Lower leg skin (tissue), 4 donors: ENCODE results near the gene DGKI. TPM values are rescaled to one million over a fixed set of nuclear protein-coding genes. Genes with fewer than 3 reads are reported as not detected.

Experiments used
- DNase-seq, 2 donors: peaks; one replicate each; pipeline ENCODE4 v3.0.0-alpha.2; 2019; ENCODE audit warnings: low spot score in 2 of 2
- H3K4me3 ChIP-seq: fragments of 200-600 bp; sonication (generic); 2 replicates; pipeline ENCODE4 v1.5.1; 2017; ENCODE audit warnings: mild to moderate bottlenecking, low read depth; ENCODE audit not compliant: poor library complexity, severe bottlenecking
- CTCF ChIP-seq, 3 donors: fragments of 450-650 bp; IDR thresholded peaks; one replicate each; pipeline ENCODE4 v1.5.1; 2016; ENCODE audit warnings: antibody characterized with exemption in 3 of 3, mild to moderate bottlenecking in 3 of 3, moderate library complexity in 2 of 3
- POLR2A ChIP-seq, 2 donors: fragments of 450-650 bp; IDR thresholded peaks; one replicate each; pipeline ENCODE4 v1.6.1; 2016 to 2017; ENCODE audit warnings: antibody characterized with exemption in 2 of 2, mild to moderate bottlenecking in 1 of 2, moderate library complexity in 1 of 2
- WGBS, 2 donors: methylation state at CpG; one replicate each; pipeline ENCODE4 v1.1.5; 2018; 5-methylcytosine and 5-hydroxymethylcytosine counted together
- intact Hi-C: fragments of 100-400 bp; cut with DNase I; formaldehyde crosslinking; loops from one replicate; pipeline ENCODE4 v1.15.0; 2023; ENCODE audit warnings: low total_unique reads
- total RNA-seq, 4 donors: library from RNA; depleted of rRNA; stranded (reverse); fragments of >200 nt; gene quantifications; one replicate each; pipeline ENCODE4 v1.1.0, GENCODE V29; 2016

DGKI gene
- total RNA-seq, 4 donors from 2014 or later = 0.34 to 2.1 (median 1.3) TPM

- no peak for DNase-seq
- intact Hi-C loops = no loop called here
- WGBS, 2 donors = 71 to 75% methylated on average over 2 of the region's 2 CpGs
- no peak overlapping the region for H3K4me3 ChIP-seq
- TF ChIP-seq CTCF (IDR thresholded peaks at IDR 0.05) (no peak), POLR2A (IDR thresholded peaks at IDR 0.05) (no peak)
Measured at GRCh38 chr7:137579913-137580640, 266.7 kb downstream of the DGKI start.

- WGBS, 2 donors = 84 to 86% methylated on average over 4 of the region's 4 CpGs
- TF ChIP-seq POLR2A (IDR thresholded peaks at IDR 0.05) = no peak
- no peak for TF ChIP-seq CTCF (IDR thresholded peaks at IDR 0.05)
- H3K4me3 ChIP-seq = no peak overlapping the region
- intact Hi-C loops = no loop called here
- no peak for DNase-seq
Measured at GRCh38 chr7:137578541-137578940, 268.2 kb downstream of the DGKI start.

- WGBS, 2 donors = 45 to 49% methylated on average over 1 of the region's 1 CpG
Measured at GRCh38 chr7:137577184-137577583, 269.6 kb downstream of the DGKI start.

GRCh38 chr7:137576481-137576880, 270.3 kb downstream of the DGKI start:
- DNase-seq = no peak
- 85 to 86% methylated on average over 3 of the region's 3 CpGs for WGBS, 2 donors
- TF ChIP-seq CTCF (IDR thresholded peaks at IDR 0.05) = no peak
- no peak for TF ChIP-seq POLR2A (IDR thresholded peaks at IDR 0.05)
- intact Hi-C loops = no loop called here
- H3K4me3 ChIP-seq = no peak overlapping the region

More at GRCh38 chr7:137577184-137577583, 269.6 kb downstream of the DGKI start:
- H3K4me3 ChIP-seq = no peak overlapping the region
- no peak for TF ChIP-seq POLR2A (IDR thresholded peaks at IDR 0.05)
- TF ChIP-seq CTCF (IDR thresholded peaks at IDR 0.05) = no peak
- DNase-seq = no peak
- intact Hi-C loops = no loop called here

- H3K4me3 ChIP-seq = no peak overlapping the region
- no peak for TF ChIP-seq POLR2A (IDR thresholded peaks at IDR 0.05)
- intact Hi-C loops = no loop called here
- no peak for DNase-seq
Measured at GRCh38 chr7:137574812-137575211, 272.0 kb downstream of the DGKI start.

- 72 to 74% methylated on average over 5 of the region's 5 CpGs for WGBS, 2 donors
- intact Hi-C loops = no loop called here
- H3K4me3 ChIP-seq = no peak overlapping the region
- TF ChIP-seq CTCF (IDR thresholded peaks at IDR 0.05) (no peak), POLR2A (IDR thresholded peaks at IDR 0.05) (no peak)
- no peak for DNase-seq
Measured at GRCh38 chr7:137572056-137572784, 274.6 kb downstream of the DGKI start.
